ENCODE data around the gene NCBP2L.

- TF ChIP-seq CTCF (IDR thresholded peaks at IDR 0.05; ENCODE audit: low read depth, low read length, missing input control) (no peak), REST (IDR thresholded peaks at IDR 0.05) (no peak), TAF1 (conservative IDR thresholded peaks at IDR 0.05) (no peak)
Measured at GRCh38 chrX:107805179-107805578, 27.6 kb downstream of the NCBP2L start.

Measured in liver (tissue), 3 donors.